HG03432 (cell line): ENCODE data around the gene SPOUT1.

ENCODE experiments used
- ATAC-seq: cut with Tn5 transposase; IDR thresholded peaks from one replicate; pipeline ENCODE4 v1.9.1; 2021; ENCODE audit warnings: mild to moderate bottlenecking, moderate library complexity; ENCODE audit not compliant: unreplicated experiment

SPOUT1 gene

GRCh38 chr9:128838338-128838737, 8.7 kb upstream of the SPOUT1 start:
- ATAC-seq = no peak

GRCh38 chr9:128836509-128837145, 7.0 kb upstream of the SPOUT1 start:
- no peak for ATAC-seq

- no peak for ATAC-seq
Measured at GRCh38 chr9:128835246-128836210, 5.9 kb upstream of the SPOUT1 start.

- ATAC-seq = no peak
Measured at GRCh38 chr9:128833696-128834095, 4.1 kb upstream of the SPOUT1 start.

GRCh38 chr9:128828719-128829452, 708 bp downstream of the SPOUT1 start:
- no peak for ATAC-seq

- no peak for ATAC-seq
Measured at GRCh38 chr9:128828267-128828666, 1.3 kb downstream of the SPOUT1 start.

GRCh38 chr9:128825923-128826700, 3.5 kb downstream of the SPOUT1 start:
- no peak for ATAC-seq

GRCh38 chr9:128824911-128825310, 4.7 kb downstream of the SPOUT1 start:
- ATAC-seq = no peak

- no peak for ATAC-seq
Measured at GRCh38 chr9:128823903-128824406, 5.6 kb downstream of the SPOUT1 start.

GRCh38 chr9:128823362-128823902, 6.2 kb downstream of the SPOUT1 start:
- ATAC-seq = no peak

- ATAC-seq = no peak
Measured at GRCh38 chr9:128822407-128823042, 7.1 kb downstream of the SPOUT1 start.

- no peak for ATAC-seq
Measured at GRCh38 chr9:128821584-128822406, 7.8 kb downstream of the SPOUT1 start.

- ATAC-seq = no peak
Measured at GRCh38 chr9:128820665-128821583, 8.7 kb downstream of the SPOUT1 start.

- ATAC-seq = no peak
Measured at GRCh38 chr9:128819716-128820664, 9.6 kb downstream of the SPOUT1 start.

GRCh38 chr9:128818839-128819715, 10.5 kb downstream of the SPOUT1 start:
- ATAC-seq = peak; percentile 23
